D341Med (cell line): Measurements from ENCODE around the gene FAM216B.
"Not testable (repeated sequence)": the region's sequence is repeated elsewhere in the genome, so short reads cannot be mapped to it uniquely, and the experiment has no call there.

Experiments
- DNase-seq: peaks from one replicate; pipeline ENCODE4 v3.0.0; 2012; ENCODE audit warnings: low spot score

Gene FAM216B

GRCh38 chr13:42781352-42781751 is at the start of gene FAM216B:
FAM216B (plus strand) TSS chr13:42781584; CDS start chr13:42784068, 2,484 bp downstream.
- no peak for DNase-seq

- DNase-seq = no peak
Measured at GRCh38 chr13:42732073-42732472, 49.3 kb upstream of the FAM216B start.

GRCh38 chr13:42733046-42733445 is 48.3 kb upstream of the FAM216B start:
- DNase-seq = no peak

- DNase-seq = no peak
Measured at GRCh38 chr13:42735010-42735409, 46.4 kb upstream of the FAM216B start.

GRCh38 chr13:42740753-42741152 is 40.6 kb upstream of the FAM216B start:
- no peak for DNase-seq

- DNase-seq = no peak
Measured at GRCh38 chr13:42741914-42742313, 39.5 kb upstream of the FAM216B start.

- DNase-seq = no peak
Measured at GRCh38 chr13:42745655-42746054, 35.7 kb upstream of the FAM216B start.

GRCh38 chr13:42746866-42747265 is 34.5 kb upstream of the FAM216B start:
- no peak for DNase-seq

- no peak for DNase-seq
Measured at GRCh38 chr13:42747399-42747873, 33.9 kb upstream of the FAM216B start.

GRCh38 chr13:42750794-42751193 is 30.6 kb upstream of the FAM216B start:
- DNase-seq = no peak

- DNase-seq = no peak
Measured at GRCh38 chr13:42751693-42752092, 29.7 kb upstream of the FAM216B start.

- DNase-seq = no peak
Measured at GRCh38 chr13:42752731-42753130, 28.7 kb upstream of the FAM216B start.

GRCh38 chr13:42753697-42754096 is 27.7 kb upstream of the FAM216B start:
- DNase-seq = no peak

GRCh38 chr13:42754801-42755510 is 26.4 kb upstream of the FAM216B start:
- no peak for DNase-seq

GRCh38 chr13:42757678-42758420 is 23.5 kb upstream of the FAM216B start:
- DNase-seq = no peak

- no peak for DNase-seq
Measured at GRCh38 chr13:42758515-42758914, 22.9 kb upstream of the FAM216B start.

- DNase-seq = no peak
Measured at GRCh38 chr13:42760951-42761350, 20.4 kb upstream of the FAM216B start.

- DNase-seq = no peak
Measured at GRCh38 chr13:42762251-42762650, 19.1 kb upstream of the FAM216B start.

- no peak for DNase-seq
Measured at GRCh38 chr13:42762917-42763316, 18.5 kb upstream of the FAM216B start.

GRCh38 chr13:42766016-42766415 is 15.4 kb upstream of the FAM216B start:
- DNase-seq = no peak

GRCh38 chr13:42769650-42770049 is 11.7 kb upstream of the FAM216B start:
- DNase-seq = no peak

- not testable (repeated sequence) for DNase-seq
Measured at GRCh38 chr13:42776558-42776957, 4.8 kb upstream of the FAM216B start.

- DNase-seq = no peak
Measured at GRCh38 chr13:42777467-42777866, 3.9 kb upstream of the FAM216B start.
